ENCODE results near the gene RPL6.

Gene RPL6

GRCh38 chr12:112370868-112371510 is 38.4 kb downstream of the RPL6 start:
- DNase-seq = no peak

- no peak for DNase-seq
These were observed 39.2 kb downstream of the RPL6 start for GRCh38 chr12:112370199-112370598.

- no peak for DNase-seq
These were observed 40.5 kb downstream of the RPL6 start for GRCh38 chr12:112368856-112369255.

GRCh38 chr12:112367965-112368364 is 41.4 kb downstream of the RPL6 start:
- no peak for DNase-seq

GRCh38 chr12:112362310-112362709 is 47.1 kb downstream of the RPL6 start:
- no peak for DNase-seq

GRCh38 chr12:112361271-112361670 is 48.1 kb downstream of the RPL6 start:
- DNase-seq = no peak

GRCh38 chr12:112359290-112359689 is 50.1 kb downstream of the RPL6 start:
- DNase-seq = no peak

- no peak for DNase-seq
These were observed 52.2 kb downstream of the RPL6 start for GRCh38 chr12:112357214-112357613.
